ENCODE results near the gene CLDN19.

The CLDN19 gene

DNA sequence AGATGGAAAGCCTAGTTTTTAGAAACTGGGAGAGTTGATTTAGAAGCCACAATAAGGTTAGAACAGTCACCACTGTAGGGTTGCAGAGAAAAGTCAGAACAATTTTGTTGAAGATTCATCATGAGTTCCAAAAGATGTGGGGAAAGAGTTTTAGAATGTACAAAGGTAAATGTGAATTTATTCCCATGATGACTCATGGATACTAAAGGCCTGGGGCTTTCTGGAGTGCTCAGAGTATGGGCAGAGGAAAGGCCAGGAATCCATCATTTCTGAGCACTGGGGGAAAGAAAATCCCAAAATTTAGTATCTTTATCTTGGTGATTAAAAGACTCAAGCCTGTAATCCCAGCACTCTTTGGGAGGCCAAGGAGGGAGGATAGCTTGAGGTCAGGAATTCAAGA, 40.0 kb downstream of the CLDN19 start:
- no peak for DNase-seq (ENCODE audit: low spot score)

DNA sequence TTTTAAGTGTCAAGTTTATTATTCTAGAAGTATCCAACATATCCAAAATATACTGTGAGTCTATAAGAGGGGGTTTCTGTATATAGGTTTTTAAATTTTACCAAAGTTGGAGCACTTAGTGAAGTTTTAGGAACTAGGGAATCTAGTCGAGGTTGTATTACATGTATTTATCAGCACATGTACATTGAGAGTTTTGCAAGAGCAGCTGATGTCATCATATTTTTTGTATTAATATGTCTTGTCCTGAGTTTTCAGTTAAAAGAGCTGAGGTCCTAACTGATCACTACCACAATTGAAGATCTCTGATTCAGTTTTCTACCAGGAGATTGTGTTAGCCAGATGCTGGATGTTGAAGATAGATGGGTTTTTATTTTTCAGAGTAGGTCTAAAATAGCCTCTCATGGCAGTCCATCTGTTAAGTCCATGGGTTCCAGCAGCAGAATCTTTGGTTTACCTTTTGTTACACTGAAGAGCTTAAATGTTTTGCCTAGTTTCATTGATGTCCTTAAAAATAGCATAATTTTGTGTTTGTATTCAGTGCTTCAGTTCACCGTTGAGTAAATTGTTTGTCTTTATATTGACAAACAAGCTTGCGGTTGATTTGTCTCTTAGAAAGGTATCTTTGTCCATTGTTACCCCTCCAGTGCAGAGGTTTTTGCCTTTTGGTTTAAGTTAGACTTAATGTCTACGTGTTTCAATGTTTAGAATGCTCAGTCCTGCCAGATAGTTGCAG, 41.8 kb downstream of the CLDN19 start:
- no peak for DNase-seq (ENCODE audit: low spot score)

DNA sequence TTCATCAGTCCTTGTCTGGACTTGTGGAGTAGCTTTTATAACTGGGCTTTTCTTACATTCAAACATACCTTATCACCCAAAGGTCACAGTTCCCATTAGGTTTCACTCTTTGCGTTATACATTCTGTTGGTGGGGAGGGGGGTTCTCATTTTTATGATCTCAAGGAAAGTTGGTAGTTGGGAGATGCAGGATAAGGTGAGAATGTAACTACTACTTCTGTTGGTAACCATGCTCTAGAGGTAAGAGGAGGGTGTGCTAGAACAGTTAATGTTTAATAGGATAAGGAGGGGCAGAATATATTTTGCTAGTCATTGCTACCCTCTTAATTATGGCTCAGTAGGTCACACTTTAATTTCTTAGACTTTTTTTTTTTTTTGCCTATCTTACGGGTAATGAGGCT, 47.1 kb downstream of the CLDN19 start:
- no peak for DNase-seq (ENCODE audit: low spot score)

DNA sequence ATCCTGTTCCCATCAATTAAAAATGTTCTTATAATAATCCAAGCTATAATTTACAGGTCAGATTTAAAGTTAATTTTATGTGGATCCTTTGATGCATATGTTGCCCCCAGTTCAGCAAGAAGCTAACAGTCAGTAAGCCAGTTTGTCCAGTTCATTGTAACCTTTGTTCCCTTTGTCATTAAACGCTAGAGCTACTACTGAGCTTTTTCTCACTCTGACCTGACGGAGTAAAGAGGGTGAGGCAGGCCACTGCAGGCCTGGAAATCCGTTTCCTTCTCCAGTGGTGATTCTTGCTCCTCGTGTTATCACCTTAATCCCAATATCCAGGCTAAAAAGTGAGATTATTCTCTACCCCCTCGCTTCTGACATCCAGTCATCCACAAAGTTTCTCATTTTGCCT, 47.6 kb downstream of the CLDN19 start:
- DNase-seq (ENCODE audit: low spot score) = no peak

DNA sequence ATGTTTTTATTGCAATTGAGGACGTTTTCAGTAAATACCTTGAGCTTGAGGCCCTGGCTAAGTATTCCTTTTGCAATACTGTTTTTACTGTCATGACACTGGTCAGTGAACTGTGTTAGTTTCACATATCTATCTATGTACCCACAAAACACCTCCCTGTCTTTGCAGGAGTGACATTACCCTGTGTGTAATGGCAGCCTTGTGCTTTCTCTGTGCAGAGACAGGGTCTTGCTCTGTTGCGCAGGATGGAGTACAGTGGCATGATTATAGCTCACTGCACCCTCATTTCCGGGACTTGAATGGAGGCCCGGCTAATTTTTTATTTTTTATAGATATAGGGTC, 48.9 kb downstream of the CLDN19 start:
- no peak for DNase-seq (ENCODE audit: low spot score)

DNA sequence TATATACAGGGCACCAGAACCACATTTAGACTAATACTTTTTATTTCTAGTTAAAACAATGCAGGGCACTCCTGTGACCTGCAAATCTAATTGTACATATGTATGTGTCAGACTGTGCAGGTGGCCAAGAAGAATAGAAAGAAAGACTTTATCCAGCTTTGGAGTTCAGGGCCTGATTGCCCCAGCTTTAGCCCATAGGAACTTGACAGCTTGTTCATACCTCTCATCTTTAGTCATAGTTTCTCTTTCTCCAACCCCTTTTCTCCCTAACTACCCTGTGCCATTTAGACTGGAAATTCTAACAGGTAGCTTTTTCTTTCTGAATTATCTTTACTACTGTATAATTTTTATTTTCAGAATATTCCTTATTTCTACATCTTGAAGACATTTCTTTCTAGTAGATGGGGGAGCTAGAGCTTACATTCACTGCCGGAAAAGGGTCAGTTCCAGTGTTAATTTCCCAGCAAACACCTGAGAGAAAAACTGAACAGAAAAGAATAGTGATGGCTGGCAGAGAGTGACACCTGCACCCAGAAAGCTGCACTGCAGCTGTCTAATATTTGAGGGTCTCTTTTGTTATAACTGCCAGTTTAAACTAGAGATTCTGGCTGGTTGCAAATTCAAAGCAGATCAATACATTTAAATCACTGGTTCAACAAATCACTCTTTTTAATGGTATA, 49.4 kb downstream of the CLDN19 start:
- DNase-seq (ENCODE audit: low spot score) = peak; percentile 17

DNA sequence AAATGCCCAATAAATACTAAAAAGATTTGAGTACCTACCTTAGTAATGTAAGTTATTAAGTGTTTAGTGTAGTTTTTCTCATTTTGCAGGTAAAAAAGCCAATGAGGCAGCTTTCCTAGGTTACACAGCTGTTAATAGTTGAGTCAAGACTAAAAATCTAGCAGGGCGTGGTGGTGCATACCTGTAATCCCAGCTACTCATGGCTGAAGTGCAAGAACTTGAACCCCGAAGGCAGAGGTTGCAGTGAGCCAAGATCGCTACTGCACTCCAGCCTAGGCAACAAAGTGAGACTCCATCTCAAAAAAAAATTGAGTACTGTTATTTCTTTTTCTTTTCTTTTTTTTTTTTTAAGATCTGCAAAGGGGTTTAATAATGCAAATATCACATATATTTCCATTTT, 50.1 kb downstream of the CLDN19 start:
- DNase-seq (ENCODE audit: low spot score) = no peak

DNA sequence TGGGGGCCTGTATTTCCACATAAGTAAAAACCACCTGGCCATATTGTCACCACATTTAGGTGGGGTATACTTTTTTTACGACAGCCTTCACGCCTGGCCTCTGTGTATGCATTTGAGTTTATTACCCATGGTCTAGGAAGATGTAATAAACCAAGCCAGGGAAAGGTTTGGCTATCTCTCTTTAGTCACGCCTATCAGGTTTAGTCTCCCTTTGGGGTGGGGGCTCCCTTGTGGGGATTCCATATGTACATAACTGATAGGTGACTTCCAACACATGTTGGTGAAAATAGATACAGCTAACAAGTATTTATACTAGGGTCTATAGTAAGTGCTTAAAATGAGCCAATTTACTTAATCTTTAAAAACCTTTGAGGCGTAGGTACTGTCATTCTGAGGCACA, 53.6 kb downstream of the CLDN19 start:
- DNase-seq (ENCODE audit: low spot score) = no peak

DNA sequence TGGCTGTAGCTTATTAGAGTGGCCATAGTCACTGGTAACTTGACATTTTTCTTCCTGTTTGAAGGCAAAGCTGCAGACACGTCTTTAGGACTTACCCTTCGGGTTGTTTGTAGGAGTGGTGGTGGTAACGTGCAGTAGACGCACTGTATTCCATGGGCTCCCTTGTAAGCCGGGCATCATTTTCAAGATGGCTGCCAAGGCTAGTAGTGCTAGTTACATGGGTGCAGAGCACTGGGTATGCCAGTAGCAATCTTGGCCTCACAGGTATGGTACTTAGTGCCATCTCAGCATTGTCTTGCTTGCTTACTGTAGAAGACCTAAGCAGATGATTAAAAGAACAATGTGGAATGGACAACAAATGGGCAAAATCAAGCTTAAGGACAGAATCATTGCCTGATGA, 55.9 kb downstream of the CLDN19 start:
- DNase-seq (ENCODE audit: low spot score) = peak; percentile 57

All from activated CD4-positive, alpha-beta T cell treated with anti-CD3 and anti-CD28 coated beads, Interleukin-2, Interleukin-4, amounts not matched to agents 100 ng/mL and 50 ng/mL, durations not matched to agents 16 hours and 8 hours (primary cell).